Epithelial cell of proximal tubule (primary cell): Measurements from ENCODE around the gene C11orf58. TPM values are rescaled to one million over a fixed set of nuclear protein-coding genes. Genes with fewer than 3 reads are reported as not detected.

ENCODE experiments used
- DNase-seq: peaks from one replicate; pipeline ENCODE4 v3.0.0-alpha.2; 2011; ENCODE audit warnings: low read depth
- H3K4me3 ChIP-seq: 2 replicates; pipeline ENCODE4 v1.5.1; 2011; ENCODE audit warnings: low read depth, mild to moderate bottlenecking, low read length
- CTCF ChIP-seq: conservative IDR thresholded peaks from 2 replicates; pipeline ENCODE4 v1.5.1; 2012; ENCODE audit warnings: low read depth, mild to moderate bottlenecking, low read length
- total RNA-seq: library from RNA; depleted of rRNA; stranded (reverse); fragments of >200 nt; gene quantifications from 2 replicates; pipeline ENCODE4 v1.2.3, GENCODE V29; 2015

C11orf58 gene
- total RNA-seq, 1 donor from 2014 or later, result 166 TPM

- TF ChIP-seq CTCF, result no peak
- no peak for DNase-seq
- H3K4me3 ChIP-seq, result no peak overlapping the region
These were observed 35.8 kb downstream of the C11orf58 start for GRCh38 chr11:16773981-16774935.

GRCh38 chr11:16774936-16775613, 36.6 kb downstream of the C11orf58 start:
- no peak overlapping the region for H3K4me3 ChIP-seq
- no peak for DNase-seq
- no peak for TF ChIP-seq CTCF

- H3K4me3 ChIP-seq, result no peak overlapping the region
- TF ChIP-seq CTCF, result no peak
- no peak for DNase-seq
These were observed 37.3 kb downstream of the C11orf58 start for GRCh38 chr11:16775614-16776283.

GRCh38 chr11:16776711-16777612, 38.5 kb downstream of the C11orf58 start:
- H3K4me3 ChIP-seq, result no peak overlapping the region
- no peak for DNase-seq
- no peak for TF ChIP-seq CTCF

- TF ChIP-seq CTCF, result no peak
- no peak for DNase-seq
These were observed 39.1 kb downstream of the C11orf58 start for GRCh38 chr11:16777613-16777975.

GRCh38 chr11:16778286-16778685, 39.8 kb downstream of the C11orf58 start:
- no peak for TF ChIP-seq CTCF
- no peak overlapping the region for H3K4me3 ChIP-seq
- no peak for DNase-seq

More at GRCh38 chr11:16777613-16777975, 39.1 kb downstream of the C11orf58 start:
- no peak overlapping the region for H3K4me3 ChIP-seq
